Body of pancreas (tissue), 4 donors: ENCODE measurements around the gene NTRK2.

Experiments
- POLR2A ChIP-seq, 3 donors: fragments of 450-650 bp; IDR thresholded peaks; one replicate each; pipeline ENCODE4 v1.6.1; 2016; ENCODE audit warnings: antibody characterized with exemption in 3 of 3, mild to moderate bottlenecking in 2 of 3
- TF ChIP-seq, protein P1 (sequence below), 7 experiments: fragments of 450-650 bp in 4 of 7; fragments of 200-600 bp in 3 of 7; sonication (generic) in 3 of 7; IDR thresholded peaks; one replicate each; pipeline ENCODE4 v1.5.1; 2016 to 2019; ENCODE audit warnings: antibody characterized with exemption in 7 of 7

DNA sequence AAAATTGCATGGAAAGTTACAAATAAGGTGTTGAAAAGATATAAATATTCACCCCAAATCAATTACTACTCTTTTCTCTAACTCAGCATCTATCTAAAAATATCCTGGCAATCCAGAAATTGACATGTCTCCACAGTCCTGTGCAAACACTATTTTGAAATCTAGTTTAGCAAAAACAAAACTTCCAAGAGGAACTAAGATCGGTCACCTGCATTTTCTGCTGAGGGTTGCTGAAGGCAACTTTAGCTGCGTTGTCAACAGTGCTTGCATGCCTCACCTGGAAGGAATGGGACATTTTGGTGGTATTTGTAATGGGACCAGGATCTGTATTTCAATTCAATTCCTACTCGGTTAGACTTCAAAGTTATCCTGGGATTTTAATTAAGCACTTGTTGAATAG lies 398.3 kb downstream of the NTRK2 start:
- TF ChIP-seq POLR2A (IDR thresholded peaks at IDR 0.05): no peak
- TF ChIP-seq, protein P1, sequence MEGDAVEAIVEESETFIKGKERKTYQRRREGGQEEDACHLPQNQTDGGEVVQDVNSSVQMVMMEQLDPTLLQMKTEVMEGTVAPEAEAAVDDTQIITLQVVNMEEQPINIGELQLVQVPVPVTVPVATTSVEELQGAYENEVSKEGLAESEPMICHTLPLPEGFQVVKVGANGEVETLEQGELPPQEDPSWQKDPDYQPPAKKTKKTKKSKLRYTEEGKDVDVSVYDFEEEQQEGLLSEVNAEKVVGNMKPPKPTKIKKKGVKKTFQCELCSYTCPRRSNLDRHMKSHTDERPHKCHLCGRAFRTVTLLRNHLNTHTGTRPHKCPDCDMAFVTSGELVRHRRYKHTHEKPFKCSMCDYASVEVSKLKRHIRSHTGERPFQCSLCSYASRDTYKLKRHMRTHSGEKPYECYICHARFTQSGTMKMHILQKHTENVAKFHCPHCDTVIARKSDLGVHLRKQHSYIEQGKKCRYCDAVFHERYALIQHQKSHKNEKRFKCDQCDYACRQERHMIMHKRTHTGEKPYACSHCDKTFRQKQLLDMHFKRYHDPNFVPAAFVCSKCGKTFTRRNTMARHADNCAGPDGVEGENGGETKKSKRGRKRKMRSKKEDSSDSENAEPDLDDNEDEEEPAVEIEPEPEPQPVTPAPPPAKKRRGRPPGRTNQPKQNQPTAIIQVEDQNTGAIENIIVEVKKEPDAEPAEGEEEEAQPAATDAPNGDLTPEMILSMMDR (IDR thresholded peaks at IDR 0.05): no peak
